DMS 273 treated with DMSO at 0.1 percent for 48 hours (cell line): ENCODE results near the gene PARD6A.
"Not testable (repeated sequence)": the region's sequence is repeated elsewhere in the genome, so short reads cannot be mapped to it uniquely, and the experiment has no call there.

Experiments
- DNase-seq: peaks from one replicate; lab custom pipeline; 2025; lab: John Stamatoyannopoulos, UW

The PARD6A gene

GRCh38 chr16:67685388-67686112 is 24.8 kb downstream of the PARD6A start:
- no peak for DNase-seq

- DNase-seq: not testable (repeated sequence)
Observed at GRCh38 chr16:67693517-67694285, 32.9 kb downstream of the PARD6A start.

DNA sequence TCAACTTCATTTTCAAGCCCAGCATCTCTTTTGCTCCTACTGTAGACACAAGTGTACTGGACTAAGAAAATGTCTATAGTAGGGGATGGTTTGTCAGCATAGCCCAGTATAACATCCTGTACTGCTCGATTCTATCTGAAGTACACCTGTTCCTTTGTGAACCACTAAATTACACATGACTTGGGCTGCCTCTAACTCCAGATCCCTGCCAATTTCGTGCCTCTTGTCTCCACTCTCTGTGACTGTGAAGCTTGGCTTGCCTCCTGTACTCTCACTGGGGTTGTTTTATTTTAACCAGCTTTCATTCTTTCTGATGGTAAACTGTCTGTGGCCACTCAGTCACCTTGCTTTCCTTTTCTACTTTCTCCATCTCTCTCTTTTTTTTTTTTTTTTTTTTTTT is 33.9 kb downstream of the PARD6A start:
- no peak for DNase-seq

GRCh38 chr16:67697422-67698185 is 36.8 kb downstream of the PARD6A start:
- DNase-seq: no peak

GRCh38 chr16:67699265-67699664 is 38.5 kb downstream of the PARD6A start:
- DNase-seq: no peak

- no peak for DNase-seq
Observed at GRCh38 chr16:67701420-67701819, 40.7 kb downstream of the PARD6A start.

DNA sequence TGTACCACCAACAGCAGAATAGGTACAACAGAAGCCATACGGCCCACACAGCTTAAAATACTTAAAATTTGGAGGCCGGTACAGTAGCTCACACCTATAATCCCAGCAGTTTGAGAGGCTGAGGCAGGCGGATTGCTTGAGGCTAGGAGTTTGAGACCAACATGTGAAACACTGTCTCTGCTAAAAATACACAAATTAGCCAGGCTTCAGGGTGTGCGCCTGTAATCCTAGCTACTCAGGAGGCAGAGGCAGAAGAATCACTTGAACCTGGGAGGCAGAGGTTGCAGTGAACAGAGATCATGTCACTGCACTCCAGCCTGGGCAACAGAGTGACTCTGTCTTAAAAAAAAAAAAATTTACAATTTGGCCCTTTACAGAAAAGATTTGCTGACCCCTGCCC is 41.4 kb downstream of the PARD6A start:
- DNase-seq: no peak

GRCh38 chr16:67703626-67704025 is 42.9 kb downstream of the PARD6A start:
- DNase-seq: no peak

GRCh38 chr16:67704110-67704509 is 43.4 kb downstream of the PARD6A start:
- no peak for DNase-seq

- no peak for DNase-seq
Observed at GRCh38 chr16:67707210-67707609, 46.5 kb downstream of the PARD6A start.

- DNase-seq: no peak
Observed at GRCh38 chr16:67707790-67708189, 47.0 kb downstream of the PARD6A start.

DNA sequence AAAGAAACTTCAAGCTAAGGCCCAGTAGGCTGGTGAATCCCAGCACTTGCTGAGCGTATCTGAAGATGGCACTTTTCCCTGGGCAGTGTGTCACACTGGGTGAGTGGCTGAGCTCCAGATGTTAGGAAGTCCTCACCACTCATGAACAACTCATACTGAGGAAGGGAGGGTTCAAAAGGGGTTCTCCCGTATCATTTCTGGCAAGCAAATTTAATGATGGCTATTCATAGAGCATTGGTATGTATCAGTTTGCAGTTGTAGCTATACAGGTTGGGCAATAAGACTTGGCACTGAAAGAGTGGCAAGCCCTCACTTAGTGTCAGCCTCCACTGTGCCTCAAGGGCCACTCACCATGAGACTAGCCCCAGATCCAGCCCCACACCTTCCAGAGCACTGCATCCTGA is 47.6 kb downstream of the PARD6A start:
- DNase-seq: no peak

- DNase-seq: no peak
Observed at GRCh38 chr16:67709050-67709449, 48.3 kb downstream of the PARD6A start.

- no peak for DNase-seq
Observed at GRCh38 chr16:67710607-67711006, 49.8 kb downstream of the PARD6A start.
